Fibroblast of mammary gland (primary cell): ENCODE data around the gene TMEM132C.

ENCODE experiments used
- DNase-seq: peaks from one replicate; pipeline ENCODE4 v3.0.0-alpha.2; 2010; ENCODE audit warnings: low read depth
- H3K4me3 ChIP-seq: 2 replicates; pipeline ENCODE4 v1.5.1; 2011; ENCODE audit warnings: low read depth, mild to moderate bottlenecking, low read length, moderate library complexity; ENCODE audit not compliant: control insufficient read depth
- CTCF ChIP-seq: conservative IDR thresholded peaks from 2 replicates; pipeline ENCODE4 v1.5.1; 2011; ENCODE audit warnings: low read depth, low read length, inconsistent platforms; ENCODE audit not compliant: control insufficient read depth, insufficient read depth

The TMEM132C gene

DNA sequence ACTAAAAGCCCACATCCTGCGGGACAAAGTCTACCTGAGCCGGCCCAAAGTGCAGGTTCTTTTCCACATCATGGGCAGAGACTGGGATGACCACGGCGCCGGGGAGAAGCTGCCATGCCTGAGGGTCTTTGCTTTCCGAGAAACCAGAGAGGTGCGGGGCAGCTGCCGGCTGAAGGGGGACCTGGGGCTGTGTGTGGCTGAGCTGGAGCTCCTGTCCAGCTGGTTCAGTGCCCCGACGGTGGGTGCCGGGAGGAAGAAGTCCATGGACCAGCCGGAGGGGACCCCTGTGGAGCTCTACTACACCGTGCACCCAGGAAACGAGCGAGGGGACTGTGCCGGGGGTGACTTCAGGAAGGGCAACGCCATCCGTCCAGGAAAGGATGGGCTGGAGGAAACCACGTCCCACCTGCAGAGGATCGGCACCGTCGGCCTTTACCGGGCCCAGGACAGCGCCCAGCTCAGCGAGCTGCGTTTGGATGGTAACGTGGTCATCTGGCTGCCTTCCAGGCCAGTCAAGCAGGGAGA, 148.1 kb downstream of the TMEM132C start:
- no peak for DNase-seq
- no peak overlapping the region for H3K4me3 ChIP-seq
- no peak for TF ChIP-seq CTCF

DNA sequence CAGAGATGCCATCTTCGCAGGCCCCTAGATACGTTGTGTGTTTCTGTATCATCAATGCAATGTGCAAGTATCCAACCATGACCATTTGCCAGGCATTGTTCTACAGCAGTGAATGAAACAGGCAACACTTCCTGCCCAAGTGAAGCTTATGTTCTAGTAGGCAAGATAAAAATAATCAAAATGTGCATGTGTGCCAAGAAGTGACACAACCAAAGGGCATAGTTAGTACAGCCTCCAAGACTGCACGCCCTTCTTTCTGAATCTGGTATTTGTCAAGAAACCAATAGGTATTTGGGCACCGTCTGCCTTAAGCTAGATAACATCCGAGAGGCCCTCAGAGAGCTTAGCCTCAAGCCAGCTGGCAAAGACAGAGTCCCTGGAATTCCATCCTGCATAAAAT, 152.0 kb downstream of the TMEM132C start:
- DNase-seq, result no peak
- no peak for TF ChIP-seq CTCF

GRCh38 chr12:128420163-128420562, 153.2 kb downstream of the TMEM132C start:
- no peak for TF ChIP-seq CTCF
- no peak for DNase-seq
- H3K4me3 ChIP-seq, result no peak overlapping the region

More for the DNA sequence above, 152.0 kb downstream of the TMEM132C start:
- no peak overlapping the region for H3K4me3 ChIP-seq

- TF ChIP-seq CTCF, result no peak
- H3K4me3 ChIP-seq, result no peak overlapping the region
- DNase-seq, result no peak
These were observed 154.4 kb downstream of the TMEM132C start for GRCh38 chr12:128421375-128421774.

GRCh38 chr12:128423205-128423604, 156.2 kb downstream of the TMEM132C start:
- no peak for TF ChIP-seq CTCF
- no peak for DNase-seq
- no peak overlapping the region for H3K4me3 ChIP-seq

- TF ChIP-seq CTCF, result no peak
- DNase-seq, result no peak
- H3K4me3 ChIP-seq, result no peak overlapping the region
These were observed 158.0 kb downstream of the TMEM132C start for GRCh38 chr12:128424931-128425431.
